GM12865 (cell line): ENCODE results near the gene NDUFS5.
"Not testable (repeated sequence)": the region's sequence is repeated elsewhere in the genome, so short reads cannot be mapped to it uniquely, and the experiment has no call there.

ENCODE experiments used
- DNase-seq: peaks from one replicate; pipeline ENCODE4 v3.0.0; 2010; ENCODE audit warnings: low read depth
- H3K4me3 ChIP-seq: 2 replicates; pipeline ENCODE4 v1.5.1; 2011; ENCODE audit warnings: mild to moderate bottlenecking, low read depth, low read length, control low read depth
- CTCF ChIP-seq: IDR thresholded peaks from 2 replicates; pipeline ENCODE4 v1.5.1; 2011; ENCODE audit warnings: low read length, control low read depth, low read depth, inconsistent platforms; ENCODE audit not compliant: insufficient read depth; ENCODE audit errors: missing control alignments

NDUFS5 gene

DNA sequence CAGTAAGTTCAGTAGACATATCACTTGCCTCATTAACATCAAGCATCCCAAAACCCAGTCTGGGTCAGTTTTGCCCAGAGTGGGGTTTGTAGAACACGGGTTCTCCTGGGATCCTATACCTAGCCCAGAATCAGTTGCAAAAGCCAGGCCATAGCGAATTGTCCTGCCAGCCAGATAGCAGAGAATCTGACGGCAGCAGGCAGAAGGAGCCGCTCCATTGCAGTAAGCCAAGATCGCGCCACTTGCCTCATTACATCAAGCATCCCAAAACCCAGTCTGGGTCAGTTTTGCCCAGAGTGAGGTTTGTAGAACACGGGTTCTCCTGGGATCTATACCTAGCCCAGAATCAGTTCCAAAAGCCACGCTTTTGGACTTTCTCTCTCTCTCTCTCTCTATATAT, 19.1 kb downstream of the NDUFS5 start:
- DNase-seq = no peak
- no peak overlapping the region for H3K4me3 ChIP-seq
- no peak for TF ChIP-seq CTCF

DNA sequence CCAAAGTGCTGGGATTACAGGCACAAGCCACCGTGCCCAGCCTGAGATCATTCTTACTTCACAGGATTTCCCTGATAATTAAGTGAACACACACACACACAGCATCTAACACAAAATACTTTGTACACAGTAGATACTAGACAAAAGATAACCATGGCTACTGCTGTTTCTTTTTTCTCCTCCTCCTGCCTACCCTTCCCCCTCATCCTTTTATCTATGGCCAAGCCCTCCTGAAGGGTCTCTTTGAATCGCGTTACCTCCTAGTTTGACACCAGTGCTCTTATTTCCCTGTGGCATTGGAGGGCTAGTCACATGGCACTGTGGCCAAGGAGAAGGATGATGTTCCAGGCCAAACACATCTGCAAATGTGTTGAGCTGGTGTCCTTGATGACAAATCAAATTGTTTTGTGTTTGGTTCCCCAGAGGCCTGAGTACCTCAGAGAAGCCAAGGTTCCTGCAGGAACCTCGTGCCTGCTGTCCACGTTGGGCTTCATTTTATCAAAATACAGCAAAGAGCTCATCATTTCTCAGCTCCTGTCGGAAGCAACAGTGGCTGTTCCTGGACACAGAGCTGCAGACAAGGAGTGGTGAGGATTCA, 20.6 kb downstream of the NDUFS5 start:
- no peak for DNase-seq
- H3K4me3 ChIP-seq = no peak overlapping the region
- TF ChIP-seq CTCF = no peak

DNA sequence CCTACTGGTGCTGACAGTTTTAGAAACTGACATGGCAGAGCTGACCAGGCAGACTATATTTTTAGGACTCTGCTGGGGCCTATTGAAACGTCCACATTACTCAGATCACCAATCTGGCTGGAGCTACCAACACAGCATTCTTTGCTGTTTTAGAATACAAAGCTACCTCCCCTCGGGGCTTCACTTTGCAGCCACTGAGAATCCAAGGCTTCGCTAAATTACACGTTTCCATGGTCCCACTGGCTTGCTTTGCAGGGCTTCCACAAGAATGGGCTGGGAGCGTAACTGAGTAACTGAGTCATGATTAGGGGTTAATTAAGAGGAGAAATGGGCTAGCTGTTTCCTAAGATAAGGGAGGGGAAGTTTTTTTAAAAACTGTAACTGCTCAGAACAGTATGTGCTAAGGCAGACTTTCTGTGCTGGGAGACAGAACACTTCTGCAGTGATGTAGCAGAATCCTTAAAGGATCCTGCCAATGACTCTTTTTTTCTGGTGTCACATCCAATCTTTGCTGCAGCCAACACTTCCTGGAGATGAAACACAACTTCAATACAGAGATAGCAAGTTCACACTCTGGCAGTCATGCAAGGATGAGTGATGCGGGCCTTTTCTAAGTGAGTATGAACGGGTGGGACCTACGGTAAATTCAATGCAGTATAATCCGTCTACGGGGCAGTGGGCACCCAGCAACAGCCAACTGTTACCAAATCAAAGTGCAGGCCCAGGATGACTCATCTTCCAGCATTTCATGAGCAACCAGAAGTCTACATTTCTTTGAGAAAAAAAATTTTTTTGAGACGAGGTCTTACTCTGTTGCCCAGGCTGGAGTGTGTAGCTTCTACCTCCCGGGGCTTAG, 21.5 kb downstream of the NDUFS5 start:
- peak; percentile 73 for DNase-seq
- H3K4me3 ChIP-seq = no peak overlapping the region
- TF ChIP-seq CTCF = no peak

- peak; percentile 36 for DNase-seq
- TF ChIP-seq CTCF = no peak
These were observed 22.7 kb downstream of the NDUFS5 start for GRCh38 chr1:39048745-39049370.

DNA sequence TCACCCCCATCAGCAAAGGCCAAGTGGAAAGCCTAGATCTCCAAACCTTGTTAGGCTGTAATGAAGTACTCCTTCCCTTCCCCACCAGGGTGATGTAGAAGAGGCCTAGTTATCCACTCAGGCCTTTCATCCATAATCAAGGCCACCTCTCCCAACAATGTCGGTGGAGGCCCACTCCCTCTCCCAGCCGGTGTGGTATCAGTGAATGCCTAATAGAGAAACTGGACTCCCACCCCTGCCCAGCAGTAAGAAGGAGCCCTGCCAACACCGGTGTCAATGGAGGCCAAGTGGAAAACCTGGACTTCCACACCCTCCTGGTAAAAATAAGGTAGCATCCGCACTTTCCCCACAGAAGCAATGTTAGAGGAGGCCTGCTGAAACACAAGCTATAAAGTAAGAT, 23.9 kb downstream of the NDUFS5 start:
- DNase-seq = no peak
- no peak for TF ChIP-seq CTCF
- H3K4me3 ChIP-seq = no peak overlapping the region

More at GRCh38 chr1:39048745-39049370, 22.7 kb downstream of the NDUFS5 start:
- no peak overlapping the region for H3K4me3 ChIP-seq

DNA sequence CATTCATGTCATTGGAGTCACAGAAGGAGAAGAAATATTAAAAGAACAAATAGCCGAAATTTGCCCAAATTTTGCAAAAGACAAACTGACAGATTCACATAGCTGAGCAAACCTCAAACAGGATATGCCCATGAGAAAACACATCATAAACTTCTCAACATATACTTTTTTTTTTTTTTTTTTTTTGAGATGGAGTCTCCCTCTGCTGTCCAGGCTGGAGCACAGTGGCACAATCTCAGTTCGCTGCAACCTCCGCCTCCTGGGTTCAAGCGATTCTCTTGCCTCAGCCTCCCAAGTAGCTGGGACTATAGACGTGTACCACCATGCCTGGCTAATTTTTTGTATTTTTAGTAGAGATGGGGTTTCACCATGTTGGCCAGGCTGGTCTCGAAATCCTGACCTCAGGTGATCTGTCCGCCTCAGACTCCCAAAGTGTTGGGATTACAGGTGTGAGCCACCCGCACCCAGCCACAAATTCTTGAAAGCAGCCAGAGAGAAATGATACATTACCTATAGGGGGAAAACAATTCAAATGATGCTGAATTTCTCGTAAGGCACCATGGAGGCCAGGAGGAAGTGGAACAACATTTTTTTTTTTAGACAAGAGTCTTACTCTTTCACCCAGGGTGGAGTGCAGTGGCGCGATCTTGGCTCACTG, 25.2 kb downstream of the NDUFS5 start:
- peak; percentile 25 for DNase-seq
- not testable (repeated sequence) for H3K4me3 ChIP-seq

- DNase-seq = no peak
These were observed 25.8 kb downstream of the NDUFS5 start for GRCh38 chr1:39051956-39052355.

GRCh38 chr1:39055213-39055710, 29.1 kb downstream of the NDUFS5 start:
- H3K4me3 ChIP-seq, DNase-seq: not testable (repeated sequence)

More at GRCh38 chr1:39051956-39052355, 25.8 kb downstream of the NDUFS5 start:
- H3K4me3 ChIP-seq = no peak overlapping the region
- no peak for TF ChIP-seq CTCF

GRCh38 chr1:39061516-39061915, 35.4 kb downstream of the NDUFS5 start:
- DNase-seq, H3K4me3 ChIP-seq: not testable (repeated sequence)
